ENCODE data around the gene PRG2.

DNA sequence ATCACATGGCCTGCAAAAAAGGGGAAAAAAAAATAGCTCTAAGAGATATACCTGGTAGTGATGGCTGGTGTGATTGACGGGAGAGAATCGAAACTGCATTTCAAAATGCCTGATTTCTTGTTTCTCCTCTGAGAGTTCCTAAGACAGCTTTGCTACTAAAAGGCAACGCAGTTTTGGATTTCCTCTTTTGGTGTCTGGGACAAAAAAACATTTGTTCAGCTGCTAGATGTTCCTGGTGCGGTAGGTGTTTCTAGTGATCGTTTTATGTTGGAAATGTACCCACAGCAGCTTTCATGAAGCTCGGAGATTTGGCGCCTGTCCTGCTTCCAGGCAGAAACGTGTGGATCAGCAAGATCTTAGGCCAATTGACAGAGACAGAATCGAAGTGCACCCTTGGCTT is 34.2 kb downstream of the PRG2 start:
- TF ChIP-seq CTCF (conservative IDR thresholded peaks at IDR 0.05; ENCODE audit: low read length) (no peak), EZH2phosphoT487 (IDR thresholded peaks at IDR 0.05; ENCODE audit: borderline replicate concordance, low read depth, low read length) (no peak)
